GM19395 (cell line): ENCODE results near the gene NDUFS7.

ENCODE experiments used
- ATAC-seq: cut with Tn5 transposase; IDR thresholded peaks from one replicate; pipeline ENCODE4 v1.9.1; 2021; ENCODE audit warnings: mild to moderate bottlenecking, moderate library complexity; ENCODE audit not compliant: unreplicated experiment

NDUFS7 gene

GRCh38 chr19:1399745-1400144 lies 16.0 kb downstream of the NDUFS7 start:
- no peak for ATAC-seq

GRCh38 chr19:1400281-1401137 lies 16.8 kb downstream of the NDUFS7 start:
- no peak for ATAC-seq

- no peak for ATAC-seq
Observed at GRCh38 chr19:1401138-1401888, 17.6 kb downstream of the NDUFS7 start, which contains the start of gene GAMT. Gene GAMT (minus strand): TSS chr19:1401542. CDS start chr19:1401476, 66 bp downstream.

GRCh38 chr19:1401889-1402217 lies 18.1 kb downstream of the NDUFS7 start:
- ATAC-seq = no peak

- no peak for ATAC-seq
Observed at GRCh38 chr19:1402411-1403070, 18.8 kb downstream of the NDUFS7 start.

- ATAC-seq = peak; percentile 72
Observed at GRCh38 chr19:1406774-1407527, 23.2 kb downstream of the NDUFS7 start.

- ATAC-seq = peak; percentile 8
Observed at GRCh38 chr19:1407528-1408299, 24.0 kb downstream of the NDUFS7 start, which contains the start of gene DAZAP1. Gene DAZAP1 (plus strand): TSS chr19:1407586. CDS start chr19:1407774, 188 bp downstream.

GRCh38 chr19:1408300-1409203 lies 24.8 kb downstream of the NDUFS7 start:
- no peak for ATAC-seq

- no peak for ATAC-seq
Observed at GRCh38 chr19:1409204-1410005, 25.7 kb downstream of the NDUFS7 start.

GRCh38 chr19:1410136-1410786 lies 26.6 kb downstream of the NDUFS7 start:
- no peak for ATAC-seq

- no peak for ATAC-seq
Observed at GRCh38 chr19:1410789-1411188, 27.1 kb downstream of the NDUFS7 start.

GRCh38 chr19:1411255-1412191 lies 27.8 kb downstream of the NDUFS7 start:
- no peak for ATAC-seq

GRCh38 chr19:1412323-1412923 lies 28.7 kb downstream of the NDUFS7 start:
- ATAC-seq = no peak

- ATAC-seq = no peak
Observed at GRCh38 chr19:1412995-1413800, 29.5 kb downstream of the NDUFS7 start.
